Urinary bladder (tissue), 4 donors: ENCODE data around the gene GABRR3. TPM values are rescaled to one million over a fixed set of nuclear protein-coding genes. Genes with fewer than 3 reads are reported as not detected.

Source experiments
- DNase-seq: peaks from one replicate; pipeline ENCODE4 v3.0.0-alpha.2; 2015; ENCODE audit errors: extremely low spot score
- H3K27ac ChIP-seq: one replicate; pipeline ENCODE4 v1.5.1; 2013; ENCODE audit warnings: low read depth, mild to moderate bottlenecking, moderate library complexity
- H3K36me3 ChIP-seq: one replicate; pipeline ENCODE4 v1.6.1; 2013; ENCODE audit warnings: mild to moderate bottlenecking, moderate library complexity; ENCODE audit not compliant: insufficient read depth
- H3K4me1 ChIP-seq: one replicate; pipeline ENCODE4 v1.6.1; 2013; ENCODE audit warnings: mild to moderate bottlenecking, moderate library complexity; ENCODE audit not compliant: insufficient read depth
- H3K4me3 ChIP-seq: one replicate; pipeline ENCODE4 v1.5.1; 2013; ENCODE audit warnings: low read depth, low read length
- WGBS: extraction: QIAGEN DNeasy Blood & Tissue Kit; methylation state at CpG from one replicate; pipeline ENCODE4 v1.1.7; 2013; 5-methylcytosine and 5-hydroxymethylcytosine counted together
- polyA plus RNA-seq: library from polyadenylated mRNA; stranded (reverse); fragments of 200-250 nt; gene quantifications from one replicate; pipeline ENCODE4 v1.2.3, GENCODE V29; 2013
- total RNA-seq: library from RNA; depleted of rRNA; stranded (reverse); fragments of >200 nt; gene quantifications from one replicate; pipeline ENCODE4 v1.2.3, GENCODE V29; 2014
- donor health status: healthy with polysubstance abuse.
- donor health status: healthy.

The GABRR3 gene
- total and polyA plus RNA-seq, 2 donors, result 0.01 to 0.11 TPM

DNA sequence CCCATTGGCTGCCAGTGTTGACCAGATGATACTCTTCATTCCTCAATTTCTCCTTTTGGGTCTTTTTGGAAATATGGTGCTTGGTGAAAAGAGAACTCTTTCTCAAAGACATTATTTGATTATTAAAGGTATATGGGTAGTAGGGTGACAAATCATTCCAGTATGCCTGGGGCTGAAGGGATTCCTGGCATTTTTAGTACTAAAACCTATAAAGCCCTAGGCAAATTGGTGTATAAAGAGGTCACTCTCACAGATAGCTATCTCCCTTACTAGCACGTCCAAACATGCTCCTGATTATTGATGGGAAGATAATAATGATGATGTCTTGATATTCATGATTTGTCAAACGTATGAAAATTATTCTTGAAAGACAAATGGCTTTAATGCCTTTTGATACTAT is 1.1 kb downstream of the GABRR3 start:
- no peak for DNase-seq
- H3K27ac ChIP-seq, result no peak overlapping the region
- WGBS, result 46% methylated on average over 2 of the region's 2 CpGs
- no peaks in the 10 kb centered on the region for H3K36me3 ChIP-seq
- H3K4me3 ChIP-seq, result no peak overlapping the region
- H3K4me1 ChIP-seq, result no peaks in the 10 kb centered on the region

DNA sequence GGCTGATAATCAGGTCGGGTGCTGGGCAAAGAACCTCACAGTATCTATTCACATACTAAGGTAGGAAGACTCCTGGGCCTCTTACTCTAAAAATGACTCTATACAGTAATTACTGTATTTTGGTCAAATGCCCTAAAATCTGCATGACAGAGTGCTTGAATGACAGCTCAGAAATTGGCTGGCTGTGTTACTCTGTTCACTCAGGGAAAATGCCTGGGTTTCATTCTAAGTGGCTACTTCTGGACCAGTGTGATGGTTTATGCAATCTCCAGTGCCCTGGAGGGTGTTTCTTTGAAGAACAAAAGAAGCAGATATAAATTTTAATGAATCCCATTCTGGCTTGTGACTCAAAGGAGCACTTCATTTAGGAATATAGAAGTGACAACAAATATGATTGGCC is 2.2 kb downstream of the GABRR3 start:
- no peaks in the 10 kb centered on the region for H3K36me3 ChIP-seq
- H3K4me1 ChIP-seq, result no peaks in the 10 kb centered on the region
- no peak overlapping the region for H3K27ac ChIP-seq
- 44% methylated on average over 1 of the region's 1 CpG for WGBS
- no peak for DNase-seq
- no peak overlapping the region for H3K4me3 ChIP-seq

DNA sequence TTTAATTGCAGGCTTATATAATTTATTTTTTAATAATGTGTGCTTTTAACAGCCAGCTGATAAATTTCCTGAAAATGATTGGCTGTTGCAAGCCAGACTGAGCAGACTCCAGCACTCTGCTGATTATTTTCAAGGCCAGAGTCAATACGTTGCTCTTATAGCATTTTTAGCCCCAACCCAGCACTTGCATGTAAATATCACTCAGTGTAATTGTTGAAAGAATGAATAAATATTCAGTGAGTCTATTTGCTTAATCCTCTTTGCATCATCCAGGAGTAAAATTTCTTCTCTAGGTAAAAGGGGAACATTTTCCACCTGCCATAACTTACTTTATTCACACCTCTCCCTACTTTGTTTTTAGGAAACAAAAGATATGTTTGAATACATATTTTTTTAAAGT is 2.9 kb downstream of the GABRR3 start:
- no peak overlapping the region for H3K4me3 ChIP-seq
- H3K36me3 ChIP-seq, result no peaks in the 10 kb centered on the region
- WGBS, result 48% methylated on average over 1 of the region's 1 CpG
- no peaks in the 10 kb centered on the region for H3K4me1 ChIP-seq
- no peak for DNase-seq
- H3K27ac ChIP-seq, result no peak overlapping the region

DNA sequence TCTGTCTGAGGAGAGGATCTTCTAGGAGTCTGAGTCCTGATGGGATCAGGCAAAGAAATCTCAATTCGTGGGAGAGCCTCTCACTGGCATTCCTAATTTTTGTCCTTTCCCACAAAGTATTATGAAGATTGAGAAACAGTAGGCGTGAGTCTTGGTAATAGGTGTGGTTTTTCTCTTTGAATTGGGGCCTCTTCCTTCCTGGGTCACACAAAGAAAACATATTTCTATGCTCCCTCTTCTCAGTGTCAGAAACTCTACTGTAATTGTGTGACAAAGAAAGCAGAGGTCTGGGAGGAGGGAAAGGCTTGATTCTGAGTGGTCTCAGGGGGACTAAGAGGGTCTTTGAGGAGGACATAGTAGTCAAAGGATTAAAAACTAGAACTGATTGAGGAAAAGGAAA is 6.0 kb downstream of the GABRR3 start:
- Histone ChIP-seq H3K36me3 (no peaks in the 10 kb centered on the region), H3K4me3 (no peak overlapping the region)
- 61% methylated on average over 2 of the region's 2 CpGs for WGBS

DNA sequence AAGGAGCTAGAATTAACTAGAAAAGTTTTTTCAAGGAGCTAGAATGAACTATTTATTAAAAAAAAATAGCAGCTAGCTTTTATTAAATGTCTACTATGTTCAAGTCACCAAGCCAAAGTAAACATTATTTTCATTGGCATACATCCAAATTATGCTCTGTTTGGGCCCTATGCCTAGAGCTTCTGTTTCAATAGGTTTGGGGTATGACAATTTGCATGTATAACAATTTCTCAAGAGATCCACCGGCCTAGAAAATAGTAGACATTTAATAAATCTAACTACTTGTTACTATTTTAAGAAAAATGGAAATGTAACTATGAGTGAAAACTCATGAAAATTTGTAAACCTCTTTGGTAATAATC is 8.0 kb downstream of the GABRR3 start:
- Histone ChIP-seq H3K36me3 (no peaks in the 10 kb centered on the region), H3K27ac (no peak overlapping the region), H3K4me3 (no peak overlapping the region), H3K4me1 (no peaks in the 10 kb centered on the region)
- no peak for DNase-seq
- WGBS, result 70% methylated on average over 1 of the region's 1 CpG

More for the DNA sequence above, 6.0 kb downstream of the GABRR3 start:
- DNase-seq, result no peak
- H3K27ac ChIP-seq, result no peak overlapping the region
- H3K4me1 ChIP-seq, result no peaks in the 10 kb centered on the region

DNA sequence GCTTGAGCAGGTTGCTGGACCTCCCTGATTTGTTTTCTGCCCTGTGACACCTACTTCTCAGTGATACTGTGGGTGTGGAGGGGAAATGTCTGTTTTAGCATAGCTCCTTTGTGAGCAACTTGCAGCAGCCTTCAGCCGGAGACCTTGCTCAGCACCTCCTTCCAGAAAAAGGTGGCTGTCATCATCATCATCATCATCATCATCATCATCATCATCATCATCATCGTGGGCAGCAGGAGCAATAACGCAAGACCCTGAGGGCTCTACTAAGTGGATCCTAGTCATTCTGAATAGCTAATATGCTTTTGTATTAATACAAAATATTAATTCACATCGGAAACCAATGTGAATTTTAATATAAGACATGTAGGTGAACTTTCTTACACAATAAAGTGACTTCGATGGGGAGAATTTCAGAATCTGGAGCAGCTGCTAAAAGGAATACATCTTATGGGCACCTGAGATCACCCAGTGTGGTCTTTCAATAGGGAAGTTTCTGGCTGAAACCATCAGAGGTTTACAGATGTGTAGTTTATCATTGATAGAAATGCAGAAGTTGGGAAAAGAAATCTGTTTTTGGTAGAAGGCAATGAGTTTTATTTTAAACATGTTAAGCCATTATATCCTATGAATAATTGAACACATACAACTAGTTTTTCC is 8.6 kb downstream of the GABRR3 start:
- WGBS, result 88% methylated on average over 5 of the region's 5 CpGs

DNA sequence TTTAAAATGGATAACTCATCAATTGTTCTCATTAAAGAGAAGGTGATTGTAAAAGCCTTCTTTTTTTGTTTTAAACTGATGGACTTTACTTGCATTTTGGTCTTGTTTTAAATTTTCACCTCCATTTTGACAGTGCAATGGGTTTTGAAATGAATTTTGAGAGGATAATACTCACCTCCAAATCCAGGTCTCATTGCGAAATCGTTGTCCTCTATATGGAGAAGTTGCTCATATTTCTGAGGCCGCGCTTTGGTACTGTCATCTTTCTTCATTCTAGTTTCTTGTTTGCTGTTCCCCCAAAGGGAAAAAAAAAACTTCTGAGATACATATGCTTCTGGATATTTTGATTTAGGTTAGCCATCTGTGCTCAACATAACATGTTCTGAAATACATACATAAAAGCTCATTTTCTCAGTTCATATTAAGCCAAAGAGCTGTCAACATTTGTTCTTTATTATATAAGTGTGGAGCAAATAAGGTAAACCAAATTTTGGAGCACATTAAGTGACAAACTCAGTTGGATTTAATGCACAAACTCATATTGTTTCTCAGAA is 9.6 kb downstream of the GABRR3 start:
- H3K4me1 ChIP-seq, result no peaks in the 10 kb centered on the region
- H3K36me3 ChIP-seq, result no peaks in the 10 kb centered on the region
- no peak for DNase-seq
- H3K27ac ChIP-seq, result no peak overlapping the region
- H3K4me3 ChIP-seq, result no peak overlapping the region
- WGBS, result 97% methylated on average over 4 of the region's 4 CpGs

More for the DNA sequence above, 8.6 kb downstream of the GABRR3 start:
- Histone ChIP-seq H3K4me1 (no peaks in the 10 kb centered on the region), H3K36me3 (no peaks in the 10 kb centered on the region), H3K4me3 (no peak overlapping the region), H3K27ac (no peak overlapping the region)
- DNase-seq, result no peak

DNA sequence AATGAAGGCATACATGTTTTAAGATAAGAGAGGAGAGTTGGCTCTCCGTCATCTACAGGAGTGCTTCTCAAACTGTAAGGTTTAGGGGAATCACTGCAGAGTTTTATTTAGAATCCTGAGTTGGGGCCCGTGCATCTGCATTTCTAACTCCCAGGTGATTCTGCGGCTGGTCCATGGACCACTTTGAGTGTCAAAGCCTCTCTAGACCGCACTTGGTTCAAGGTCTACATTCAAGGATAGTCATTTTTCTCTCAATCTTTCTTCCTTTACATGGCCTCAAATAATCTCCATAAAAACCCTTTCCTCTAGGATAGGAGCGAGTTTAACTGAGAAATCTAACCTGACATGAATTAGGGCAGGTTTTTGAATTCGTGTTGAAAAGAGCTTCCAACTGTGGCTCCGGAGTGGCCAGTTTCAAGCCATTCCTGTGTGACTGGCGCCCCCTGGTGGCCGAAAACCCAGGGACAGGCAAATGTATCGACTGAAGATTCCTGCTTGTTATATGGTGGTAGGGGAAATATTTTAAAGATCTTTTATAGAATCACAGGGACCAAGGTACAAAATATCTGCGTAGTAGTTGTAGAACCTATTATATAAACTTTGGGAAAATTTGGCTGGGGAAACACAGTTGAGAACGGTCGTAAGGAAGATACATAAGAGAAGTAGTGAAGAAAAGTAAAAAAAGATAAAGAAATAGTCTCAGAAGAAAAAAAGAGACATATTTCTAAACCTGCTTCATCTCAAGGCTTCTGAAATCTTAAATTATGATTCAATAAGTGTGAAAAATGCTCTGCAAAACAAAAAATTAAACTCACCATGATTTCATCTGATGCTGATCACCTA is 11.9 kb downstream of the GABRR3 start:
- no peak for DNase-seq
- Histone ChIP-seq H3K4me3 (no peak overlapping the region), H3K36me3 (no peaks in the 10 kb centered on the region), H3K27ac (no peak overlapping the region), H3K4me1 (no peaks in the 10 kb centered on the region)
- WGBS, result 30% methylated on average over 13 of the region's 13 CpGs

DNA sequence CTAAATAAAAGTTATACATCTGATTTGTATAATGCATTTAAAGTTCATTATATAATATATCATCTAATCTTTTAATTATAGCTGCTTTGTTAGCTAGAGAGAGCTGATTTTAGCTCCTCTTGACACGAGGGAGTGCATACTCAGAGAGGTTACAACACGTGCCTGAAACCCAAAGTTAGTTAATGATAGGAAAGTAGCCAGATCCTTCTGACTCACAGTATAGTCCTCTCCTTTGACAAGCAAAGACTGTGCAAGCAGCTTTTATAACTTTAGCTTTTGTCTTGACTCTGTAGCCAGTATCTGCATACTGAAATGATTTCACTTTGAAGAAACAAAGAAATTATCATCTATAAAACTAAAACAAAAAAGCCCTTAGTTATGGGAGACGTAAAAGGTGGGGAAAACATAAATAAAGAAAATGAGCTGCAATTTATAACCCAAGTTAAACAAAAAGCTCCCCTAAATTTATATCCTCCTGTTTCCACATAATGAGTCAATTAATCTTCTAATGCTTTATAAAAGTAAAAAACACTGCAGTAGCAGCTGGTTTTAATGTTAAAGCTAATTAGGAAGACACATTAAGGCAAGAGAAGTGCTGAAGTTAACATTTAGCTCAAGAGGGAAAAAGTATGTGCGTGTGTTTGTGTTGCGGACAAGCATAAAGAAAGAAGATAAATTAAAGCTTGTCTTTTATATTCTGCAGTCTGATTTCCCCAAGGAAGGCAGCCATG is 13.1 kb downstream of the GABRR3 start:
- Histone ChIP-seq H3K4me1 (no peaks in the 10 kb centered on the region), H3K4me3 (no peak overlapping the region), H3K36me3 (no peaks in the 10 kb centered on the region), H3K27ac (no peak overlapping the region)
- WGBS, result 59% methylated on average over 5 of the region's 5 CpGs
- DNase-seq, result no peak

DNA sequence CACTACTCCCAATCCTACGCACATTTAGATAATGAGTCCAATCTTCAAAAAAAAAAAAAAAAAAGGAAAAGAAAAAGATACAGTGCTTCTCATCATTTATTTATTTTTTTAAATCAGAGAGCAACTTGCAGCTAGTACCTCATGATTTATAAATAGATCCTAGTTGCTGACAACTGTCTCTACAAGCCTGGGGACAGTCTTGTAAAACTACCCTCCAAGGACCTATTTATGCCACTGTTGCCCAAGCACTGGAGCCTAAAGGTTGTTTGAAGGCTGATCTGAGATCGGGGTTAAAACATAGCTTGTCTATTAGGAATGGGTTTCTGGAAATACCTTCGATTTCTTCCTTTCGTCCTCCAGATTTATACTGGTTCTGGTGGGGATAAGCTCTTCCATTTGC is 14.7 kb downstream of the GABRR3 start:
- Histone ChIP-seq H3K27ac (no peak overlapping the region), H3K4me1 (no peaks in the 10 kb centered on the region), H3K4me3 (no peak overlapping the region), H3K36me3 (no peaks in the 10 kb centered on the region)
- 92% methylated on average over 4 of the region's 4 CpGs for WGBS
- no peak for DNase-seq

DNA sequence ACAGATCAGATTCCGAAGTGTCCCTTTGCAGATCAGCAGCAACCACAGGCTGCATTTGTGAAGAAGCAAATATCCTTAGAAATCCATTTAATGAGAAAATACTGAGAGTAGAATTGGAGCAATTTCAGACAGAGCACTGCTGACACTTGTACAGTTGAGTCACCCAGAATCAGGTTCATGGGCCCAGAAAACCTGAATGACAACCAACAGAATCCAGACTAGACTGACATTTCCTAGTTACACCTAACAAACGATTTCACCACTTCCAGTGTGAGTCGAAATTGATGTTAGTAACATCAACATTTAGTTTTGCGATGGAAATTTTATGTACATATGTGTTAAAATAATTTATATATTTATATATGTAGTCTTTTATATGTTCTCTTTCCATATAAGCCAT is 16.8 kb downstream of the GABRR3 start:
- no peak for DNase-seq
- 89% methylated on average over 4 of the region's 4 CpGs for WGBS
- Histone ChIP-seq H3K27ac (no peak overlapping the region), H3K4me3 (no peak overlapping the region), H3K4me1 (no peaks in the 10 kb centered on the region), H3K36me3 (no peaks in the 10 kb centered on the region)

DNA sequence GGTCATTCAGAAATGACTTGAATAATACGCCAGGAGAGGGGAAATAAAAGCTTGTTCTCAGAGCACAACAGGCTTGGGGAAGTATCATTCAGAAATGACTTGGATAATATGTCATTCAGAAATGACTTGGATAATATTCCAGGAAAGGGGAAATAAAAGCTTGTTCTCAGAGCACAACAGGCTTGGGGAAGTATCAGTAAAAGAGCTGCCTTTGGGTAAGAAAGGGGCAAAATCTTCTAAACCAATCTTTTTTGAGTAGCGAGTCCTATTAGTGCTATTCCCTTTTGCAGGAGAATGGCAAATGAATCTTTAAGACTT is 20.9 kb downstream of the GABRR3 start:
- Histone ChIP-seq H3K36me3 (no peaks in the 10 kb centered on the region), H3K27ac (peak overlapping the region; percentile 23), H3K4me1 (no peaks in the 10 kb centered on the region), H3K4me3 (no peak overlapping the region)
- WGBS, result 79% methylated on average over 2 of the region's 2 CpGs
- DNase-seq, result no peak

DNA sequence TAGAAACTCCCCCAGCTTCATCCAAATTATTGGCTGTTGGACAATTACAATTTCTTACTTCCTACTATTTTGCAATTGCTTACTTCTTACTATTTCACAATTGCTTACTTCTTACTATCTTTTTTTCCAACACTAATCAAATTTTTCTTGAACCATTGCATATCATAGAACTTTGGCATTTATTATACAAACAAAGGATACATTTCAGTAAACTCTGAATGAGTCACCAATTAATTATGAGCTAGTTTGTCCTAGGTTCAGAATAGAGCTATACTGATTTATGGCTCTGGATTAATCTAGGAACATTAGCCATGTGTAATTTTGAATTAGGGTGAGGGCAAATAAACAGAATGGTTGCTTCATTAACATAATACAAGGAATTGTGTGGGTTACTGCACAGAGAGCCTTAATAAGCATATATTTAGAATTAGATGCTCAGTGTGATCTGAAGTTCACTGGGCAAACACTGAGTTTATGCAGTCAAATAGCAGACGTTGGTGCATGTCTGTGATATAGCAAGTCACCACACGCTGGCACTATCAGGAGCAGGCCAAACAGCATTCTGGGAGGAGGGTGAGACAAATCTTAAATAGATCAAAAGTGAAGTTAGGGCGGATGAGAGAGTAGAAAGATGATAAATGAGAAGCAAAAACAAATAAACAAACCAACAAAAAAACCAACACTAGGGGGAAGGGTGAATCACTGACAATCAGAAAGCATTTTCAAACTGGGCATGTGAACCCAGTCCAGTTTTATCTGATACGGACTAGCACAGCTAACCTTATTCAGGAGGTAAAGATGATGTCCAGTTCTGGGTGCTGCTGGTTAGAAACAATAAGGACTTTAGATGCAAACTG is 21.5 kb downstream of the GABRR3 start:
- Histone ChIP-seq H3K27ac (peak overlapping the region; percentile 23), H3K4me3 (no peak overlapping the region), H3K4me1 (no peaks in the 10 kb centered on the region), H3K36me3 (no peaks in the 10 kb centered on the region)
- WGBS, result 40% methylated on average over 4 of the region's 4 CpGs
- peak; percentile 67 for DNase-seq
